Heart left ventricle (tissue), 16 donors: ENCODE data around the gene PADI2. TPM values are rescaled to one million over a fixed set of nuclear protein-coding genes. Genes with fewer than 3 reads are reported as not detected.

Experiments used
- ATAC-seq, 4 donors: fragments of 200-7000 bp; cut with Tn5 transposase; one replicate each; pipeline ENCODE4 v1.9.1; 2020 to 2022; ENCODE audit warnings: moderate library complexity in 4 of 4, mild to moderate bottlenecking in 3 of 4, moderate number of reproducible peaks in 1 of 4
- DNase-seq, 5 donors: peaks; one replicate each; pipeline ENCODE4 v3.0.0-alpha.2; 2020
- H3K27ac ChIP-seq, 12 donors: fragments of 200-600 bp; sonication (generic) in 4 of 12; one replicate each; pipeline versions ENCODE4 v1.5.0 to v1.8.0; 2016 to 2022; ENCODE audit warnings: mild to moderate bottlenecking in 2 of 12
- H3K27me3 ChIP-seq, 9 donors: fragments of 200-600 bp; sonication (generic) in 2 of 9; one replicate each; pipeline versions ENCODE4 v1.5.1 to v1.8.0; 2016 to 2022; ENCODE audit warnings: mild to moderate bottlenecking in 3 of 9
- H3K36me3 ChIP-seq, 9 donors: fragments of 200-600 bp; sonication (generic) in 2 of 9; one replicate each; pipeline versions ENCODE4 v1.5.0 to v1.8.0; 2018 to 2022; ENCODE audit warnings: mild to moderate bottlenecking in 2 of 9
- H3K4me1 ChIP-seq, 12 donors: fragments of 200-600 bp; sonication (generic) in 4 of 12; one replicate each; pipeline versions ENCODE4 v1.5.0 to v1.8.0; 2016 to 2022; ENCODE audit warnings: mild to moderate bottlenecking in 3 of 12
- H3K4me3 ChIP-seq, 12 donors: fragments of 200-600 bp; sonication (generic) in 4 of 12; one replicate each; pipeline versions ENCODE4 v1.5.0 to v1.8.0; 2017 to 2022; ENCODE audit warnings: mild to moderate bottlenecking in 9 of 12, moderate library complexity in 4 of 12
- H3K9me3 ChIP-seq, 12 donors: fragments of 200-600 bp; sonication (generic) in 4 of 12; one replicate each; pipeline versions ENCODE4 v1.5.0 to v1.8.0; 2016 to 2022; ENCODE audit warnings: mild to moderate bottlenecking in 1 of 12
- POLR2A ChIP-seq, 2 donors: fragments of 450-650 bp; IDR thresholded peaks; one replicate each; pipeline ENCODE4 v1.6.1; 2017; ENCODE audit warnings: antibody characterized with exemption in 2 of 2, mild to moderate bottlenecking in 2 of 2, moderate library complexity in 2 of 2
- WGBS, 4 donors: extraction: QIAGEN DNeasy Blood & Tissue Kit in 2 of 4; methylation state at CpG; one replicate each; pipeline versions ENCODE4 v1.1.5 to v1.1.7; 2013 to 2018; 5-methylcytosine and 5-hydroxymethylcytosine counted together
- intact Hi-C, 10 donors: fragments of 100-400 bp; cut with DNase I; formaldehyde crosslinking; loops; one replicate each; pipeline versions ENCODE4 v1.11.1 to v1.14.2; 2022
- polyA plus RNA-seq, 2 donors: library from polyadenylated mRNA; stranded (reverse); fragments of 200-250 nt; gene quantifications; one replicate each; pipeline ENCODE4 v1.2.3, GENCODE V29; 2013
- total RNA-seq, 9 donors: library from RNA; depleted of rRNA in 2 of 9; stranded (reverse); fragments of >200 nt in 2 of 9; fragmentation: NEBNext Ultra II Directional in 3 of 9; extraction: Animal tissue kit (Norgen Biotek cat#: 25700) in 3 of 9; gene quantifications; one replicate each; pipeline versions ENCODE4 v1.1.0 to v1.2.4, GENCODE V29; 2016 to 2023
- TF ChIP-seq, protein P1 (sequence below), 12 donors: fragments of 200-600 bp; sonication (generic) in 4 of 12; IDR thresholded peaks; one replicate each; pipeline versions ENCODE4 v1.5.0 to v1.8.0; 2018 to 2022; ENCODE audit warnings: antibody characterized with exemption in 12 of 12, mild to moderate bottlenecking in 5 of 12
- donor health status: ischemic (EF 13 %, LVEDD 7.1; RV severe dilation, severe dysfunction).
- donor health status: healthy with polysubstance abuse.
- donor health status: DM: no; HTN: yes; CAD: no.
- donor health status: DM: no; HTN: no; CAD: no.
- donor health status: ischemic (EF 25% LVEDD 6.9; RV normal size, moderate dysfunction).
- donor health status: ischemic (EF 25% LVEDD 5.7; RV mildly dilated, moderate dysfunction).
- donor health status: healthy.
- donor health status: DM: yes; HTN: yes; CAD: no.
- donor health status: ischemic (EF 35%, LVEDD 5.7; RV mildly dilated, moderate dysfunction).
- donor health status: nonischemic (EF 11% LVEDD 7.7; RV severe dilation, severe dysfunction).
- donor health status: DM: yes; HTN: yes; CAD: no.
- donor health status: PGD.
- donor health status: ischemic (EF 29% LVEDD 5.4; RV normal size, mild dysfunction).
- donor health status: nonischemic (EF 23%, LVEDD 6.1; RV moderate dilation, normal function).

Gene PADI2
- total and polyA plus RNA-seq, 11 donors, result 0.08 to 2.0 (median 0.49) TPM

DNA sequence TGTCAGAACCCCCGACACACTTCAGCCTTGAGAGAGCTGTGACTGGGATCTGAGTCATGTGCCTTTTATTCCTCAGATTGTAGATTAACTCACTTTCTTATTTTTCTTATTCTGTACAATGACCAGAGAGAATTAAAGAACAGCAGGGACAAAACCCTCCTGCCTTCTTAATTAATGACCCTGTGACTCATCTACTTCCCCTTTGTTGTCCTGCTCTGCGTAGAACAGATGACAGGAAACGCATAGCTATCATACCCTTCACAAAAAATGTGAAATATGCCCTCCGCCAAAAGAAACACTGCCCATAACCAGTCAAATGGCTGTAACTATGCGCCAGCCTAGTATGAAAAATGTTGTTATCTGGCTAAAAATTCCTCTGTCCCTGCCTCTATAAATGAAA lies 9.1 kb upstream of the PADI2 start:
- ATAC-seq (peak; percentile 36 to 66 (median 51)), DNase-seq (no peak)
- peaks cover 0 to 21% (median 0%) of the 10 kb centered on the region in 12 donors for H3K4me1 ChIP-seq
- intact Hi-C loops, result loop anchor here in 9 of 10 donors (5.0 to 10.0 kb wide), 8 partner anchors 64 to 279 kb away; no protein-coding TSS in a partner anchor
- H3K4me3 ChIP-seq, result no peak overlapping the region
- no peaks in the 10 kb centered on the region for H3K9me3 ChIP-seq
- peaks cover 0 to 5% (median 0%) of the 10 kb centered on the region in 9 donors for H3K27me3 ChIP-seq
- H3K36me3 ChIP-seq, result no peaks in the 10 kb centered on the region
- TF ChIP-seq, protein P1, sequence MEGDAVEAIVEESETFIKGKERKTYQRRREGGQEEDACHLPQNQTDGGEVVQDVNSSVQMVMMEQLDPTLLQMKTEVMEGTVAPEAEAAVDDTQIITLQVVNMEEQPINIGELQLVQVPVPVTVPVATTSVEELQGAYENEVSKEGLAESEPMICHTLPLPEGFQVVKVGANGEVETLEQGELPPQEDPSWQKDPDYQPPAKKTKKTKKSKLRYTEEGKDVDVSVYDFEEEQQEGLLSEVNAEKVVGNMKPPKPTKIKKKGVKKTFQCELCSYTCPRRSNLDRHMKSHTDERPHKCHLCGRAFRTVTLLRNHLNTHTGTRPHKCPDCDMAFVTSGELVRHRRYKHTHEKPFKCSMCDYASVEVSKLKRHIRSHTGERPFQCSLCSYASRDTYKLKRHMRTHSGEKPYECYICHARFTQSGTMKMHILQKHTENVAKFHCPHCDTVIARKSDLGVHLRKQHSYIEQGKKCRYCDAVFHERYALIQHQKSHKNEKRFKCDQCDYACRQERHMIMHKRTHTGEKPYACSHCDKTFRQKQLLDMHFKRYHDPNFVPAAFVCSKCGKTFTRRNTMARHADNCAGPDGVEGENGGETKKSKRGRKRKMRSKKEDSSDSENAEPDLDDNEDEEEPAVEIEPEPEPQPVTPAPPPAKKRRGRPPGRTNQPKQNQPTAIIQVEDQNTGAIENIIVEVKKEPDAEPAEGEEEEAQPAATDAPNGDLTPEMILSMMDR (IDR thresholded peaks at IDR 0.05), result no peak
- TF ChIP-seq POLR2A (IDR thresholded peaks at IDR 0.05), result no peak
- 39 to 63% (median 43%) methylated on average over 5 of the region's 5 CpGs for WGBS, 4 donors
- peak overlapping the region in 4 of 12 donors; percentile 5 to 70 (median 24) for H3K27ac ChIP-seq

DNA sequence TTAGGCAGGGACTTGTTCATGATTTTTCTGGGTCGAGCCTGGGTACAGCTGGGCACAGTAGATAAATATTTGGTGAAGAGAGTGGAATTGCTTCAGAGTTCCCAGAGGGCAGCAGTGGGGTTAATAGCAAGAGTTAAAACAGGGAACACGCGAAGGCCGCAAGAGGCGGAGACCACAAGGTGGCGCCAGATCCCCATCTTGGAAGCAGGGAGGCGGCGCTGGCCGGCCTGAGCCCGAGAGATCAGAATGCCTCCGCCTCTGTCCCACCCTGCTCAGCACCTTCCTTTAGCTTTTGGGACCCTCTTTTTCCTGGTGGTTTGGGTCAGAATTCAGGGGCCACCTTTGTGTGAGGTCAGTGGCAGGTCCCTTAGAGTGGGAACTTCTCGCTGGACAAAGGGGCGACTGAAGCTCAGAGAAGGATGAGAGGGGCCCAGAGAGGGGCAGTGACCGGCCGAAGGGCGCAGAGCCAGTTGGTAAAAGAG lies 6.5 kb upstream of the PADI2 start:
- Histone ChIP-seq H3K4me1 (peaks cover 0 to 34% (median 2%) of the 10 kb centered on the region in 12 donors), H3K4me3 (no peak overlapping the region), H3K9me3 (no peaks in the 10 kb centered on the region), H3K27me3 (peaks cover 0 to 5% (median 0%) of the 10 kb centered on the region in 9 donors), H3K36me3 (no peaks in the 10 kb centered on the region), H3K27ac (no peak overlapping the region)
- intact Hi-C loops, result loop anchor here (1.0 to 10.0 kb wide), 12 partner anchors 61 to 282 kb away; no protein-coding TSS in a partner anchor
- ATAC-seq (peak; percentile 60 to 87 (median 84)), DNase-seq (peak; percentile 81 to 93 (median 86))
- WGBS, 4 donors, result 15 to 17% (median 16%) methylated on average over 16 of the region's 16 CpGs
- TF ChIP-seq POLR2A (IDR thresholded peaks at IDR 0.05), result no peak
- TF ChIP-seq, protein P1 (IDR thresholded peaks at IDR 0.05), result peak; percentile 84 to 97 (median 94)

DNA sequence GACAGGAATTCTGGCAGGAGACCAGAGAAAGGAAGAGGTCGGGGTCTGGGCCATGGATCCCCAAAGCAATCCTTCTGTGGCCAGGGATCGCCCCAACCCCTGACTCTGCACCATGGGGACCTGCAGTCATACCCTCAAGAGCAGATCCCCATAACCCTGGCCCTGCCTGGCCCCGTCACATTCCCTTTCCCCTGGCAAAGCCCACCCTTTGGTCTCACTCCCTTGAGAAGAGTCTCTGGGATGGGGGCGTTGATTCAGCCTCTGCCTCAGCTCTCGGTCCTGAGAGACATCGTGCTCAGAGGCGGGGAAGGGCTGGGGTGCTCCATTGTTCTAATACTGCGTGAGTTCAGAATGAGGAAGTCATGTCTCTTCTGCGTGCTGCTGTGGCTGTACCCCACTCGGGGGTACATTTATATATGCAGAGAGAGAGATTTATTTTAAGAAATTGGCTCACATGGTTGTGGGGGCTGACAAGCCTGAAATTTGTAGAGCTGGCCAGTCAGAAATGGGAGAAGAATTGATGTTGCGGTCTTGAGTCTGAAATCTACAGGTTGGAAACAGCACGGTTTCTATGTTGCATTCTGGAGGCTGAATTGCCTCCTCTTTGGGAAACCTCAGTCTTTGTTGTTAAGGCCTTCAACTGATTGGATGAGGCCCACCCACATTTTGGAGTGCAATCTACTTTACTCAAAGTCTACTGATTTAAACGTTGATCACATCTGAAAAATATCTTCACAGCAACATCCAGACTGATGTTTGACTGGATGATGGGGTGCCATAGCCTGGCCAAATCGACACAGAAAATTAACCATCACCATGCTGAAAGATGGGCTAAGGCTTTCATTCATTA lies 4.2 kb upstream of the PADI2 start:
- Histone ChIP-seq H3K9me3 (no peaks in the 10 kb centered on the region), H3K36me3 (no peaks in the 10 kb centered on the region), H3K4me1 (peaks cover 0 to 43% (median 11%) of the 10 kb centered on the region in 12 donors), H3K27ac (no peak overlapping the region), H3K27me3 (peaks cover 3 to 21% (median 16%) of the 10 kb centered on the region in 9 donors), H3K4me3 (no peak overlapping the region)
- no peak for TF ChIP-seq POLR2A (IDR thresholded peaks at IDR 0.05)
- TF ChIP-seq, protein P1 (IDR thresholded peaks at IDR 0.05), result no peak
- DNase-seq, result no peak
- WGBS, 4 donors, result 54 to 75% (median 66%) methylated on average over 11 to 14 of the region's 14 CpGs
- intact Hi-C loops, result loop anchor here in 9 of 10 donors (2.0 to 10.0 kb wide), 9 partner anchors 59 to 283 kb away; no protein-coding TSS in a partner anchor
- ATAC-seq, result no peak
